Activated gamma-delta T cell treated with anti-CD3 and anti-CD28 coated beads, Interleukin-2, amount 50 U/mL, for 16 hours (primary cell): ENCODE data around the gene CEP68.
"Not testable (repeated sequence)": the region's sequence is repeated elsewhere in the genome, so short reads cannot be mapped to it uniquely, and the experiment has no call there.

Experiments
- DNase-seq: peaks from one replicate; pipeline ENCODE4 v3.0.0-alpha.2; 2020; ENCODE audit warnings: low read depth

Gene CEP68

GRCh38 chr2:65031341-65032018 is 24.7 kb upstream of the CEP68 start:
- no peak for DNase-seq

- DNase-seq = no peak
These were observed 23.9 kb upstream of the CEP68 start for GRCh38 chr2:65032019-65032975.

- no peak for DNase-seq
These were observed 23.0 kb upstream of the CEP68 start for GRCh38 chr2:65033178-65033577.

GRCh38 chr2:65033667-65034066 is 22.5 kb upstream of the CEP68 start:
- DNase-seq = not testable (repeated sequence)

- no peak for DNase-seq
These were observed 20.8 kb upstream of the CEP68 start for GRCh38 chr2:65035351-65035943.

GRCh38 chr2:65037178-65037577 is 19.0 kb upstream of the CEP68 start:
- no peak for DNase-seq

- DNase-seq = no peak
These were observed 16.6 kb upstream of the CEP68 start for GRCh38 chr2:65039640-65040039.

GRCh38 chr2:65040400-65041261 is 15.6 kb upstream of the CEP68 start:
- DNase-seq = peak; percentile 67

GRCh38 chr2:65043001-65043400 is 13.2 kb upstream of the CEP68 start:
- no peak for DNase-seq

GRCh38 chr2:65044097-65044735 is 12.0 kb upstream of the CEP68 start:
- no peak for DNase-seq

- DNase-seq = no peak
These were observed 10.6 kb upstream of the CEP68 start for GRCh38 chr2:65045651-65046050.

GRCh38 chr2:65046633-65047407 is 9.4 kb upstream of the CEP68 start:
- DNase-seq = no peak

- DNase-seq = no peak
These were observed 7.1 kb upstream of the CEP68 start for GRCh38 chr2:65049010-65049639.

- DNase-seq = no peak
These were observed 5.3 kb upstream of the CEP68 start for GRCh38 chr2:65050931-65051330.

- DNase-seq = no peak
These were observed 3.0 kb upstream of the CEP68 start for GRCh38 chr2:65053199-65053598.

- no peak for DNase-seq
These were observed 1.3 kb upstream of the CEP68 start for GRCh38 chr2:65054749-65055421.

GRCh38 chr2:65055422-65056214 is 598 bp upstream of the CEP68 start:
- DNase-seq = no peak

GRCh38 chr2:65057054-65057375 is 799 bp downstream of the CEP68 start:
- no peak for DNase-seq
